Stimulated activated CD4-positive, alpha-beta T cell treated with anti-CD3 and anti-CD28 coated beads, Interleukin-12 subunit alpha, Interleukin-12 subunit beta, amount 100 ng/mL, for 24 hours (primary cell): Measurements from ENCODE around the gene WNK1.
A peak's percentile ranks its signal among the peaks of the same experiment; 100 is the strongest.
"Not testable (repeated sequence)": the region's sequence is repeated elsewhere in the genome, so short reads cannot be mapped to it uniquely, and the experiment has no call there.

Experiments
- DNase-seq, 2 experiments: peaks; one replicate each; pipeline ENCODE4 v3.0.0-alpha.2; 2020; ENCODE audit warnings: low read depth in 2 of 2

Gene WNK1

DNA sequence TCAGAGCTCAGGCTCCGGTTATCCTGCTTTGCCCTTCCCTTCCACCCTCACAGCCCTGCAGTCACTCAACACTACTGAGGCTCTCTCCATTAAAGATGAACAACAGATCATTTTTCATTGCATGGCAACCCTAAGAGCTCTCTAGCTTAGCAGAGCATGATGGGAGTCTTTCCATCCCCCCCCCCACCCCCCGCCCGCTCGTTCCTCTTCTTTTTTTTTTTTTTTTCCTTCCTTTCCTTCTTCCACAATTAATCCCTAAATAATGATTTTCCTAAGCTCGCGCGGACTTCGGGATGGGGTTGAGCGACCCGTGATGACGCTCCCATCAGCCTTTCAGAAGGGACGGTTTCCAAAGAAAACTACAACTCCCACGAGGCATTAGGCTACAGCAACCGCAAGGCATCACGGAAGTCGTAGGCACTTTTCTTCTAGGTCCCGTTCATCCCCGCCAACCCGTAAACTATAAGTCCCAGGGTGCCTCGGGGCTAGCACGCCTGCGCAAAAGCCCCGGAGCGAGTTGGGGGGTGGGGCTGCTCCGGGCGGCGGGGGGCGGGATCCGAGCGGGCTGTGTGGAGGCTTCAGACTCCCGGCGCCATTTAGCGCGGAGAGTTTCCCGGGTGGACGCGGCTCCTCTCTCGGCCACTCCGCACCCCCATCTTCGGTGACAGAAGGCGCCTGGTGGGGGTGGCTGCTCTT is at the start of gene WNK1:
Gene WNK1 (plus strand): TSS at position 581 of the 696 bp plus-strand sequence. CDS start 987 bp downstream, outside the sequence.
- DNase-seq = peak; percentile 94 to 96

GRCh38 chr12:704516-705242 is 47.7 kb upstream of the WNK1 start:
- DNase-seq = no peak

- DNase-seq = not testable (repeated sequence)
Observed at GRCh38 chr12:708084-708483, 44.3 kb upstream of the WNK1 start.

DNA sequence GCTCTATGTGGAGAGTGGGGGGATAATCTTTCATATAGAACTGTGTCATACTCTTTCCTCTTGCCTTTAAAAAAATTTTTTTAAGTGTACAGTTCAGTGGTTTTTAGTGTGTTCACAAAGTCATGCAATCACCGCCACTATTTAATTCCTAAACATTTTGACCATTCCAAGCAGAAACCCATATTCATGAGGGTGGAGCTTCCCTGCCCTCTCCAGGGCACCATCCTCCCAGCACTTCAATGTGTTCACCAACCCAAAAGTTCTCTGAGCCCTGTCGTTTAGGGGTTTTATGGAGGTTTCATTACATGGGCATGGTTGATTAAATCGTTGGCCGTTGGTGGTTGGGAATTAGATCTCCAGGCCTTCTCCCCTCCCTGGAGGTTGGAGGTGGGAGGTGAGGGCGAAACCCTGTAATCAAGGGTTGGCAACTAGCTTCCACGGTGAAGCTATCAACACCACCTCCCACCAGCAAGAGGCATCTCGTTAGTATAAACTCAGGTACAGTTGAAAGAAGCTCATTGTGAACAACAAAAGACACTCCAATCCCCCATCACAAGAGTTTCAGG is 42.8 kb upstream of the WNK1 start:
- no peak for DNase-seq

- no peak for DNase-seq
Observed at GRCh38 chr12:712172-712863, 40.1 kb upstream of the WNK1 start.

GRCh38 chr12:713281-713875 is 39.0 kb upstream of the WNK1 start:
- peak; percentile 17 to 20 for DNase-seq

DNA sequence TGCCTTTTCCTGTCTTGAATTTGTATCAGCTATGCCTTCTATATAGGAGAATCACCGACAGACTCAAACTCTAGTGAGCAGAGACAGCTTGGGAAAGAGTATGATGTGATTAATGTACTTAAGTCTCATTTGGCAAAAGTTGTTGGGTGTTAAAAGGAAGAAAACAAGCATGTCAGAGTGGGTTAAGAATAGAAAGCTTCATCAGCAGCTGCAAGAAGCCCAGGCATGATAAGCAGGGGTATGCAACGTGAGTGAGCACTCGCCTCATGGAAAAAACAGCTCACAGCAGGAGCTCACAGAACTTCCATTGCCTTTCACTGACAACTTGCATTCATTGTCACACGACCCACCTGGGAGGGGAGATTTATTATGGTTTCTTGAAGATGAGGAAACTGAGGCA is 35.9 kb upstream of the WNK1 start:
- peak; percentile 37 to 39 for DNase-seq

- no peak for DNase-seq
Observed at GRCh38 chr12:718756-719102, 33.6 kb upstream of the WNK1 start.

DNA sequence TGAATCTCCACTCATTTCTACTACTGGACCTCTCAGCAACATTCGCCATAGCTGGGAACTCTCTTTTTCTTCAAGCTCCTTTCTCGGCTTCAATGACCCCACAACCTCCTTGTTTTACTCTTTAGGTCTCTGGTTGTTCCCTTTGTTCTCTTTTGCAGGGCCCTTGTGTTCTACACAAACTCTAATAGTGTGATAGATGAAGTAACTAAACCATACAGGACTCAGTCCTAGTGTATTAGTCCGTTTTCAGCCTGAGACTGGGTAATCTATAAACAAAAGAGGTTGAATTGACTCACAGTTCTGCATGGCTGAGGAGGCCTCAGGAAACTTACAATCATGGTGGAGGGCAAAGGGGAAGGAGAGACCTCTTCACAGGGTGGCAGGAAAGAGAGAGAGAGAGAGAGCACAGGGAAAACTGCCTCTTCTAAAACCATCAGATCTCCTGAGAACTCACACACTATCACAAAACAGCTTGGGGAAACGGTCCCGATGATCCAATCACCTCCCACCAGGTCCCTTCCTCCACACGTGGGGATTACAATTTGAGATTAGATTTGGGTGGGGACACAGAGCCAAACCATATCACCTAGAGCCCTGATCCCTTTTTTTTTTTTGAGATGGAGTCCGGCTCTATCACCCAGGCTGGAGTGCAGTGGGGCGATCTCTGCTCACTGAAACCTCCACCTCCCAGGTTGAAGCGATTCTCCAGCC is 32.0 kb upstream of the WNK1 start:
- DNase-seq = no peak

- DNase-seq = no peak
Observed at GRCh38 chr12:724194-724855, 28.1 kb upstream of the WNK1 start.

- DNase-seq = no peak
Observed at GRCh38 chr12:725076-725475, 27.3 kb upstream of the WNK1 start.

DNA sequence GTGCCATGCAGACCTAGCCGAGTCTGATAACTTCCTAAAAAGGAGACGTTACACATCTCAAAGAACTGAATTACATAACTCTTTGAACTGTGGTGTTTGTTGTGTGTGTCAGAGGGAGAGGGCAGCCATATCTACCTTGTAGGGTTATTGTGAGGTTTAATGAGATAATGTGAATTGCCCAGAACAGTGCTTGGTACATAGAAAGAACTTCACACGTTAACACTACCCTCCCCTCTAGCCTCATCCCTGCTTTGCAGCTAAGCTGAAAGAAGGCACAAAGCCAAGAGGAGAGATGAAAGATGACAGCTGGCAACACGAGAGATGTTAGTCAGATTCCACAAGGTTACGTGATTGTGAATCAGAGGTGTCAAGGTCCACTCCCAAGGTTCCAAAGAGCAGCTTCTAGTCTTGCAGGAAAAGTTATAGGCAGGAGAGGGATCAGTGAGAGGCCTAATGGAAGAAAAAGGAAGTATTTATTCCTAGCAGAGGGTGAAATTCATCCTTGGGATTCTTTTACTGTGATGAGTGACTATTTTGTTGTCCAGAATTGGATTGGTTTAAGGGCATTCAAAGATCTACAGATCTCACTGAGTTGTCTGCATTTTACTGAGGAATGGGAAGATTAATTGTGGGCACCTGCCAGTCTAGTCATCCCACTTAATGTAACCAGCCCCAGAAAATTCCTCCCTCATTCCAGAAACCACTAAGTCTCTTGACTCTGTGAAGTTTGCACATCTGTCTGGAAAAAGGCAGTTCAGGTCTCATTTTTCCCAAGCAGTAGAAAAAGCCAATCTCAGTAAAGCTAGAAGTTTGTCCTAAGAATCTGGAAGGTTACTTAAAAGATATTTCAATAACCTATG is 25.9 kb upstream of the WNK1 start:
- no peak for DNase-seq

DNA sequence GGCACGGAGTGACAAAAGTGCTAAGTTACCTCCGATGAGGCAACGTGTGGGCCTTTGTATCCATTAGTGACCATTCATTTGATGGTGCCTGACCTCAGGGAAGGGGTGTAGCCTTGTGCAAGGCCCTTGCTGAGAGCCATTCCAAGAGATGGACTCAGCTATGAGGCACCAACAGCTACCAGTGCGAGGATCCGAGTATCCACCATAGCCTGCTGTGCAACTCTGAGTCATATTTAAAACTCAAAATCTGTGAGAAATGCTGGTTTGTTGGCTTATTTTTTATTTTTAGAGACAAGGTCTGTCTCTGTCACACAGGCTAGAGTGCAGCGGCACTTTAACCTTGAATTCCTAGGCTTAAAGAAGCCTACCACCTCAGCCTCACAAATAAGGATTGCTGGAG is 25.1 kb upstream of the WNK1 start:
- no peak for DNase-seq

- DNase-seq = no peak
Observed at GRCh38 chr12:728781-729180, 23.6 kb upstream of the WNK1 start.

DNA sequence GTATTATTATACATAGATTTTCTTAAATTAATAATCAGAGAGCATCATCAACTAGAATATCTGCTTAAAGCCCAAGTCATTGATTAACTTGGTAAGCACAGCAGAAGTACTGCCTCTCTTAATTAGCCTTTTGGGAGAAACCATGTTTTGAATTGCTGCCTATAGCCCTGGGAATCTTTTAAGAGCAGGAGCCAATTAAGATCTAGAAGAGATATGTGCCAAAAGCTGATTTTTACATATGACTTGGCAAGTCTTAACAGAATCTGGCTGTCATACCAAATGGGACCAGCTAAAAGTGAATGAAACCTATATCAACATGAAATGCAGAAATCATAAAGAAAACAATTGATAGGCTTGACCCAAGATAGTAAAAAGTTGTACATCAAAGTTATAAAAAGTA is 23.2 kb upstream of the WNK1 start:
- no peak for DNase-seq

DNA sequence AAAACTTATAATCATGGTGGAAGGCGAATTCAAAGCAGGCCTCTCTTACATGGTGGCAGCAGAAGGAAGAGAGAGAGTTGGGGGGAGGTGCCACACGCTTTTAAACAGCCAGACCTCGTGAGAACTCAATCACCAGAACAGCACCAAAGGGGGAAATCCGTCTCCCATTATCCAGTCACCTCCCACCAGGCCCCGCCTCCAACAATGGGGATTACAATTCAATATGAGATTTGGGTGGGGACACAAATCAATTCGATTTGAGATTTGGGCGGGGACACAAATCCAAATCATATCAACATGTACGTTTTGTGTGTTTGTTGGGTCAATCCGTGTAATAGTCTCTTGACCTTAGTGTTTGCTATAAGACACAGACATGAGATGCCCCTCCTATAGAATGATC is 21.8 kb upstream of the WNK1 start:
- no peak for DNase-seq

- DNase-seq = no peak
Observed at GRCh38 chr12:737122-737739, 15.1 kb upstream of the WNK1 start.

- no peak for DNase-seq
Observed at GRCh38 chr12:738712-739111, 13.7 kb upstream of the WNK1 start.

DNA sequence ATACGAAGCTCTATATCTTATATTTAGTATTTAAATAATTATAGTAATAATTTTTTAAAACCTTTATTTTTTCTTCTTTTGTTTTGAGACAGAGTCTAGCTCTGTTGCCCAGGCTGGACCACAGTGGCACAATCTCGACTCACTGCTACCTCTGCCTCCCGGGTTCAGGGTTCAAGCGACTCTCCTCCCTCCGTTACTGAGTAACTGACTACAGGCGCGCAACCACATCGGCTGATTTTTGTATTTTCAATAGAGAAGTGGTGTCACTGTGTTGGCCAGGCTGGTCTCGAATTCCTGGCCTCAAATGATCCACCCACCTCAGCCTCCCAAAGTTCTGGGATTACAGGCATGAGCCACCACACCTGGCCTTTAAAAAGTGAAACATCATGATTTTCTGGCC is 13.0 kb upstream of the WNK1 start:
- no peak for DNase-seq

DNA sequence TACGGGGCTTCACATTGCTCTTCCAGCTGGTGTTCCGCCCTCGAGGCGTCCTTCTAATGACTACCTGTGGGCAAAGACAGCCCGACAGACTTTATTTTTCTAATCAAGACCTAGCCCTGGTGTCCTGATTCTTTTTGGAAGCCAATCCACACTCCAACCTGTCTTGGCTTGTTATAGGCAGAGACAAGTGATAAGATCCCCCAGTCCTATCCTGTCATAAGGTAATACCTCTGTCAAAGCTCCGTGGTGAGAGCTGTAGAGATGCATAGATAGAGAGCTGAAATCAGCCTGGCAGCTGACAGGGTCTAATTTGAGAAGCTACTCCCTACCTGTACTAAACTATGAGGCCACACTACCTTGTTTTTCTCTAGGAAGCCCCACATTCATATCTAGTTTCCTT is 11.5 kb upstream of the WNK1 start:
- no peak for DNase-seq
